Pancreas (tissue), 10 donors: ENCODE results near the gene ITSN1. TPM values are rescaled to one million over a fixed set of nuclear protein-coding genes. Genes with fewer than 3 reads are reported as not detected.

ENCODE experiments used
- ATAC-seq, 4 donors: fragments of 200-7000 bp; cut with Tn5 transposase; one replicate each; pipeline versions ENCODE4 v1.8.0 to v1.9.1; 2020; ENCODE audit warnings: mild to moderate bottlenecking in 4 of 4, moderate library complexity in 4 of 4
- DNase-seq, 6 donors: peaks; one replicate each; pipeline ENCODE4 v3.0.0-alpha.2; 2020
- FAIRE-seq: peaks from 2 replicates; lab custom pipeline; 2012; peaks lifted over from hg19 to GRCh38; lab: Jason Lieb, UNC
- H3K27ac ChIP-seq, 4 donors: fragments of 200-600 bp; sonication (generic); 1 replicate in 3 of 4; 2 replicates in 1 of 4; pipeline versions ENCODE4 v1.5.0 to v1.8.0; 2020
- H3K27me3 ChIP-seq, 4 donors: fragments of 200-600 bp; one replicate each; pipeline ENCODE4 v1.8.0; 2021
- H3K36me3 ChIP-seq, 3 donors: fragments of 200-600 bp; sonication (generic) in 1 of 3; one replicate each; pipeline versions ENCODE4 v1.5.0 to v1.8.0; 2020 to 2021
- H3K4me1 ChIP-seq, 3 donors: fragments of 200-600 bp; one replicate each; pipeline ENCODE4 v1.8.0; 2021
- H3K4me3 ChIP-seq, 4 donors: fragments of 200-600 bp; sonication (generic) in 2 of 4; one replicate each; pipeline versions ENCODE4 v1.5.0 to v1.8.0; 2020 to 2021
- H3K9me3 ChIP-seq, 4 donors: fragments of 200-600 bp; one replicate each; pipeline ENCODE4 v1.8.0; 2021
- CTCF ChIP-seq, 4 donors: fragments of 200-600 bp; sonication (generic) in 3 of 4; IDR thresholded peaks; one replicate each; pipeline versions ENCODE4 v1.5.0 to v1.8.0; 2021; ENCODE audit warnings: antibody characterized with exemption in 4 of 4
- WGBS, 2 donors: extraction: QIAGEN DNeasy Blood & Tissue Kit; methylation state at CpG; one replicate each; pipeline ENCODE4 v1.1.7; 2013; 5-methylcytosine and 5-hydroxymethylcytosine counted together
- intact Hi-C, 3 donors: fragments of 100-400 bp; cut with DNase I; formaldehyde crosslinking; loops; one replicate each; pipeline versions ENCODE4 v1.11.1 to v1.14.2; 2022
- polyA plus RNA-seq, 2 donors: library from polyadenylated mRNA; stranded (reverse); fragments of 200-250 nt; gene quantifications; one replicate each; pipeline ENCODE4 v1.2.3, GENCODE V29; 2013
- total RNA-seq, 6 donors: library from RNA; stranded (reverse); fragmentation: NEBNext Ultra II Directional in 4 of 6; extraction: Animal tissue kit (Norgen Biotek cat#: 25700) in 4 of 6; gene quantifications; one replicate each; pipeline versions ENCODE4 v1.2.1 to v1.2.4, GENCODE V29; 2021 to 2023
- donor health status: healthy with polysubstance abuse.
- donor health status: DM: no; HTN: no; CAD: no; lungs with moderate emphysema.
- donor health status: DM: no; HTN: no; CAD: no.
- donor health status: control.
- donor health status: control.
- donor health status: Bipolar disorder and iron deficiency.
- donor health status: DM: yes; HTN: yes; CAD: no.
- donor health status: DM: no; HTN: no; CAD: no.
- donor health status: DM: no; HTN: no; CAD: no.
- donor health status: DM: yes; HTN: yes; CAD: no.

Gene ITSN1
- total and polyA plus RNA-seq, 8 donors: 3.5 to 19.4 (median 6.0) TPM

- no peak for TF ChIP-seq CTCF (IDR thresholded peaks at IDR 0.05)
- H3K27ac ChIP-seq: peak overlapping the region; percentile 24 to 88 (median 68)
- ATAC-seq (peak; percentile 75 to 85 (median 84)), DNase-seq (peak in 5 of 6 donors; percentile 43 to 66 (median 60)), FAIRE-seq (no peak)
- peak overlapping the region in 2 of 4 donors; percentile 12 to 20 for H3K4me3 ChIP-seq
- H3K27me3 ChIP-seq: no peaks in the 10 kb centered on the region
- no peaks in the 10 kb centered on the region for H3K36me3 ChIP-seq
- H3K9me3 ChIP-seq: no peaks in the 10 kb centered on the region
- intact Hi-C loops: no loop called here
- 43% methylated on average over 17 of the region's 17 CpGs for WGBS, 2 donors
- H3K4me1 ChIP-seq: peaks cover 0 to 15% (median 0%) of the 10 kb centered on the region in 3 donors
These were observed 306.0 kb downstream of the ITSN1 start for GRCh38 chr21:33948096-33948950.

GRCh38 chr21:33948951-33949444 is 306.7 kb downstream of the ITSN1 start:
- no peak for ATAC-seq
- Histone ChIP-seq H3K4me3 (no peak overlapping the region), H3K9me3 (no peaks in the 10 kb centered on the region), H3K36me3 (no peaks in the 10 kb centered on the region), H3K27ac (peak overlapping the region in 2 of 4 donors; percentile 76 to 88), H3K27me3 (no peaks in the 10 kb centered on the region), H3K4me1 (peaks cover 0 to 15% (median 0%) of the 10 kb centered on the region in 3 donors)
- no peak for TF ChIP-seq CTCF (IDR thresholded peaks at IDR 0.05)
- intact Hi-C loops: no loop called here
- no peak for FAIRE-seq
- 84 to 89% methylated on average over 9 of the region's 9 CpGs for WGBS, 2 donors
- no peak for DNase-seq

Other genes with a start within 250 kb of the ITSN1 start
- gene IFNGR2, start 239.1 kb upstream of the ITSN1 start, total RNA-seq: 10 to 100 TPM; 10.1 to 56.5 (median 15.2) TPM
- 10 to 100 TPM; 23.6 to 31.4 TPM for gene IFNGR2, start 239.1 kb upstream of the ITSN1 start, polyA plus RNA-seq
- 10 to 100 TPM; 11.5 to 31.1 (median 16.7) TPM for gene TMEM50B, start 162.5 kb upstream of the ITSN1 start, total RNA-seq
- gene TMEM50B, start 162.5 kb upstream of the ITSN1 start, polyA plus RNA-seq: 10 to 100 TPM; 59.3 to 96.1 TPM
- gene DNAJC28, start 150.8 kb upstream of the ITSN1 start, total RNA-seq: 1 to 10 TPM in 4 of 6 donors, under 1 TPM in 2; 0.73 to 2.0 (median 1.2) TPM
- 1 to 10 TPM; 1.1 to 1.6 TPM for gene DNAJC28, start 150.8 kb upstream of the ITSN1 start, polyA plus RNA-seq
- 10 to 100 TPM; 20.6 to 37.9 (median 34.4) TPM for gene GART, start 100.4 kb upstream of the ITSN1 start, total RNA-seq
- gene GART, start 100.4 kb upstream of the ITSN1 start, polyA plus RNA-seq: 10 to 100 TPM; 10.3 to 17.8 TPM
- gene SON, start 99.5 kb upstream of the ITSN1 start, total RNA-seq: 100 to 1,000 TPM in 3 of 6 donors, 10 to 100 TPM in 3; 82.5 to 154 (median 102) TPM
- gene SON, start 99.5 kb upstream of the ITSN1 start, polyA plus RNA-seq: 100 to 1,000 TPM in 1 of 2 donors, 10 to 100 TPM in 1; 86.7 to 205 TPM
- 1 to 10 TPM; 2.4 to 5.3 (median 3.0) TPM for gene DONSON, start 53.8 kb upstream of the ITSN1 start, total RNA-seq
- 10 to 100 TPM in 1 of 2 donors, 1 to 10 TPM in 1; 6.7 to 11.1 TPM for gene DONSON, start 53.8 kb upstream of the ITSN1 start, polyA plus RNA-seq
- 10 to 100 TPM in 5 of 6 donors, 1 to 10 TPM in 1; 8.5 to 18.0 (median 13.9) TPM for gene CRYZL1, start 760 bp upstream of the ITSN1 start, total RNA-seq
- gene CRYZL1, start 760 bp upstream of the ITSN1 start, polyA plus RNA-seq: 10 to 100 TPM; 12.2 to 23.0 TPM